Stomach (tissue), 4 donors: ENCODE data around the gene PECR.

Source experiments
- CTCF ChIP-seq, 7 experiments: fragments of 450-650 bp in 4 of 7; fragments of 200-600 bp in 3 of 7; sonication (generic) in 3 of 7; IDR thresholded peaks; one replicate each; pipeline ENCODE4 v1.5.1; 2016 to 2019; ENCODE audit warnings: antibody characterized with exemption in 7 of 7, control low read depth in 2 of 7, mild to moderate bottlenecking in 1 of 7
- POLR2A ChIP-seq, 4 donors: fragments of 450-650 bp; IDR thresholded peaks; one replicate each; pipeline ENCODE4 v1.6.1; 2016; ENCODE audit warnings: antibody characterized with exemption in 4 of 4, control low read depth in 2 of 4, mild to moderate bottlenecking in 1 of 4, moderate library complexity in 1 of 4

GRCh38 chr2:216052420-216052819, 29.2 kb downstream of the PECR start:
- TF ChIP-seq CTCF (IDR thresholded peaks at IDR 0.05) (no peak), POLR2A (IDR thresholded peaks at IDR 0.05) (no peak)
